Right lobe of liver (tissue), 4 donors: ENCODE results near the gene BMP8A.
"Not testable (repeated sequence)": the region's sequence is repeated elsewhere in the genome, so short reads cannot be mapped to it uniquely, and the experiment has no call there.

Experiments
- CTCF ChIP-seq, 4 donors: fragments of 200-600 bp in 3 of 4; fragments of 450-650 bp in 1 of 4; IDR thresholded peaks; one replicate each; pipeline versions ENCODE4 v1.5.1 to v1.8.0; 2016 to 2022; ENCODE audit warnings: antibody characterized with exemption in 4 of 4, mild to moderate bottlenecking in 2 of 4
- POLR2A ChIP-seq: fragments of 450-650 bp; IDR thresholded peaks from one replicate; pipeline ENCODE4 v1.6.1; 2017; ENCODE audit warnings: antibody characterized with exemption, mild to moderate bottlenecking
- donor health status: DM: no; HTN: no; CAD: no.
- donor health status: DM: no; HTN: no; CAD: no.
- donor health status: DM: no; HTN: yes; CAD: no.

- TF ChIP-seq CTCF (IDR thresholded peaks at IDR 0.05); POLR2A: not testable (repeated sequence)
Observed at GRCh38 chr1:39512234-39512847, 20.9 kb downstream of the BMP8A start.
